Endothelial cell of umbilical vein (primary cell): ENCODE data around the gene CSTA. TPM values are rescaled to one million over a fixed set of nuclear protein-coding genes. Genes with fewer than 3 reads are reported as not detected.

Experiments used
- BruUV-seq: library from RNA; stranded (reverse); fragments of 400-500 nt; replicated peaks from 2 replicates; lab custom pipeline; 2021; lab: Mats Ljungman, UMichigan
- CTCF ChIA-PET: fragments of 300-600, 350-600 bp; sonication (Branson Sonifier 250); formaldehyde crosslinking; loops from one replicate; lab custom pipeline; 2021; ENCODE audit warnings: antibody characterized with exemption, inconsistent platforms; lab: Charles Lee
- POLR2A ChIA-PET: fragments of 300-600, 350-600 bp; sonication (Branson Sonifier 250); formaldehyde crosslinking; loops from one replicate; lab custom pipeline; 2021; ENCODE audit warnings: antibody characterized with exemption, inconsistent platforms; lab: Charles Lee
- DNase-seq: peaks from one replicate; pipeline ENCODE4 v3.0.0-alpha.2; 2011; ENCODE audit warnings: low read depth, low spot score
- FAIRE-seq: peaks from 2 replicates; lab custom pipeline; 2011; peaks lifted over from hg19 to GRCh38; lab: Jason Lieb, UNC
- H2AFZ ChIP-seq: 2 replicates; pipeline ENCODE4 v1.6.0; 2012; ENCODE audit warnings: low read depth, low read length, control low read depth, inconsistent platforms
- H3K27ac ChIP-seq: 2 replicates; pipeline ENCODE4 v1.5.1; 2011; ENCODE audit warnings: low read depth, mild to moderate bottlenecking, control low read depth, low read length, moderate library complexity; ENCODE audit not compliant: insufficient read depth
- H3K27me3 ChIP-seq, 2 experiments: 2 replicates each; pipeline versions ENCODE4 v1.6.0 to v1.6.1; 2011; ENCODE audit warnings: low read length in 2 of 2, mixed read lengths in 1 of 2; ENCODE audit not compliant: control insufficient read depth in 2 of 2, insufficient read depth in 2 of 2
- H3K36me3 ChIP-seq, 2 experiments: 2 replicates in 1 of 2; 3 replicates in 1 of 2; pipeline ENCODE4 v1.5.1; 2011; ENCODE audit warnings: low read length in 2 of 2, mild to moderate bottlenecking in 1 of 2, moderate library complexity in 1 of 2; ENCODE audit not compliant: control insufficient read depth in 2 of 2, insufficient read depth in 2 of 2; ENCODE audit errors: extremely low read depth in 1 of 2
- H3K4me1 ChIP-seq: 3 replicates; pipeline ENCODE4 v1.5.1; 2011; ENCODE audit warnings: mild to moderate bottlenecking, low read length; ENCODE audit not compliant: control insufficient read depth, insufficient read depth; ENCODE audit errors: extremely low read depth
- H3K4me2 ChIP-seq: 2 replicates; pipeline ENCODE4 v1.6.1; 2011; ENCODE audit warnings: low read length, control low read depth, mixed read lengths; ENCODE audit not compliant: insufficient read depth
- H3K4me3 ChIP-seq, 3 experiments: fragments of 200-600 bp in 1 of 3; sonication (generic), shearing (Covaris generic) in 1 of 3; replicated peaks in 1 of 3; 2 replicates each; pipeline ENCODE4 v1.5.1; 2011 to 2016; ENCODE audit warnings: control low read depth in 3 of 3, low read length in 3 of 3, mild to moderate bottlenecking in 2 of 3, inconsistent platforms in 1 of 3, low read depth in 1 of 3, moderate library complexity in 1 of 3; ENCODE audit not compliant: insufficient read depth in 1 of 3
- H3K79me2 ChIP-seq: 2 replicates; pipeline ENCODE4 v1.6.0; 2012; ENCODE audit warnings: low read length, inconsistent platforms; ENCODE audit not compliant: control insufficient read depth, insufficient read depth
- H3K9ac ChIP-seq: replicated peaks from 2 replicates; pipeline ENCODE3; 2011; ENCODE audit warnings: low read length, control low read depth; ENCODE audit not compliant: insufficient read depth; ENCODE audit errors: extremely low read depth
- H3K9me1 ChIP-seq: replicated peaks from 3 replicates; pipeline ENCODE4 v1.6.0; 2011; ENCODE audit warnings: mild to moderate bottlenecking, low read length; ENCODE audit not compliant: control insufficient read depth, insufficient read depth; ENCODE audit errors: extremely low read depth
- H3K9me3 ChIP-seq: replicated peaks from 2 replicates; pipeline ENCODE4 v1.5.1; 2012; ENCODE audit warnings: low read length, inconsistent platforms; ENCODE audit not compliant: control insufficient read depth, insufficient read depth
- H4K20me1 ChIP-seq: replicated peaks from 2 replicates; pipeline ENCODE3; 2011; ENCODE audit warnings: mild to moderate bottlenecking, low read length; ENCODE audit not compliant: control insufficient read depth, insufficient read depth; ENCODE audit errors: extremely low read depth
- CTCF ChIP-seq, 2 donors: IDR thresholded peaks; 1 replicate in 1 of 2; 2 replicates in 1 of 2; pipeline ENCODE4 v1.5.1; 2011; ENCODE audit warnings: low read length in 2 of 2, mild to moderate bottlenecking in 2 of 2, moderate library complexity in 2 of 2, control low read depth in 1 of 2, inconsistent platforms in 1 of 2, low read depth in 1 of 2; ENCODE audit not compliant: insufficient read depth in 1 of 2; ENCODE audit errors: extremely low read depth in 1 of 2
- EZH2 ChIP-seq: IDR thresholded peaks from 2 replicates; pipeline ENCODE4 v1.6.1; 2012; ENCODE audit warnings: borderline replicate concordance, low read depth, mild to moderate bottlenecking, moderate library complexity, low read length, inconsistent platforms; ENCODE audit not compliant: severe bottlenecking
- FOS ChIP-seq: IDR thresholded peaks from 2 replicates; pipeline ENCODE4 v1.6.1; 2011; ENCODE audit warnings: mild to moderate bottlenecking, low read length, moderate library complexity, borderline replicate concordance; ENCODE audit not compliant: insufficient read depth
- GATA2 ChIP-seq: IDR thresholded peaks from 2 replicates; pipeline ENCODE4 v1.7.0; 2011; ENCODE audit warnings: low read depth, mild to moderate bottlenecking, moderate library complexity, mixed read lengths, low read length; ENCODE audit not compliant: insufficient read length, insufficient read depth
- JUN ChIP-seq: IDR thresholded peaks from 2 replicates; pipeline ENCODE4 v1.6.1; 2011; ENCODE audit warnings: borderline replicate concordance, low read depth; ENCODE audit not compliant: insufficient read length, insufficient read depth
- MAX ChIP-seq: IDR thresholded peaks from 2 replicates; pipeline ENCODE4 v1.6.1; 2011; ENCODE audit not compliant: insufficient read depth, insufficient read length
- MYC ChIP-seq: IDR thresholded peaks from one replicate; pipeline ENCODE4 v1.6.1; 2011; ENCODE audit warnings: mild to moderate bottlenecking, low read depth, low read length
- POLR2A ChIP-seq: IDR thresholded peaks from 2 replicates; pipeline ENCODE4 v1.6.1; 2012; ENCODE audit warnings: low read depth, mild to moderate bottlenecking, control low read depth, low read length
- POLR2AphosphoS5 ChIP-seq: IDR thresholded peaks from 2 replicates; pipeline ENCODE4 v1.6.1; 2012; ENCODE audit warnings: low read depth, mild to moderate bottlenecking, control low read depth, low read length, moderate library complexity; ENCODE audit not compliant: insufficient read depth
- dilution Hi-C: fragments of 300-500 bp; cut with MboI; formaldehyde crosslinking; loops from one replicate; pipeline ENCODE4 v1.15.0; 2019; ENCODE audit warnings: low sequenced_read_pairs; ENCODE audit not compliant: extremely low pct_ligation_motif_present
- intact Hi-C: fragments of 100-400 bp; cut with micrococcal nuclease; formaldehyde crosslinking; loops from one replicate; pipeline ENCODE4 v1.10.0; 2022
- polyA plus RNA-seq, 4 experiments: library from polyadenylated mRNA; depleted of rRNA in 3 of 4; stranded (reverse) in 3 of 4; unstranded in 1 of 4; fragments of >200 nt; gene quantifications; 2 replicates each; pipeline versions ENCODE4 v1.2.1 to v1.2.3, GENCODE V29; 2011 to 2012; ENCODE audit warnings: missing spikeins in 1 of 4
- total RNA-seq: library from RNA; stranded (reverse); gene quantifications from 2 replicates; pipeline ENCODE4 v1.2.3, GENCODE V29; 2021

Gene CSTA
- total and polyA plus RNA-seq, 2 donors (not counting 3 experiments of a cell fraction or from before 2014, with no cell fraction given) = not detected

- intact Hi-C loops (no loop called here), dilution Hi-C loops (no loop called here)
- Histone ChIP-seq H3K27me3 (peaks cover 3 to 5% of the 10 kb centered on the region in 2 experiments), H4K20me1 (no peaks in the 10 kb centered on the region), H3K9me3 (no peaks in the 10 kb centered on the region), H3K9me1 (no peaks in the 10 kb centered on the region), H3K4me1 (no peaks in the 10 kb centered on the region), H2AFZ (no peak overlapping the region), H3K4me3 (no peak overlapping the region), H3K27ac (no peak overlapping the region), H3K9ac (no peak overlapping the region), H3K79me2 (no peaks in the 10 kb centered on the region), H3K36me3 (no peaks in the 10 kb centered on the region), H3K4me2 (no peak overlapping the region)
- no peak for TF ChIP-seq CTCF (IDR thresholded peaks at IDR 0.05; ENCODE audit: extremely low read depth in 1 of 2, insufficient read depth in 1 of 2, low read depth in 1 of 2, low read length in 2 of 2)
- no peak for TF ChIP-seq POLR2AphosphoS5
- no peak for TF ChIP-seq JUN
- no peak for TF ChIP-seq MAX
- TF ChIP-seq POLR2A = no peak
- no peak for TF ChIP-seq FOS
- TF ChIP-seq MYC = no peak
- TF ChIP-seq GATA2 = no peak
- TF ChIP-seq EZH2 = no peak
- BruUV-seq = no TSS peak
- ChIA-PET POLR2A (no interaction called here), CTCF (interaction anchor here (2.5 kb wide), 1 partner anchor 761 kb away, joined by 11 read pairs; the partner anchor contains the start of gene POLQ)
- DNase-seq (no peak), FAIRE-seq (no peak)
Observed at GRCh38 chr3:122307094-122307687, 17.9 kb upstream of the CSTA start.
